Osteocyte (in vitro differentiated cells): Measurements from ENCODE around the gene GADD45B. TPM values are rescaled to one million over a fixed set of nuclear protein-coding genes. Genes with fewer than 3 reads are reported as not detected.
A peak's percentile ranks its signal among the peaks of the same experiment; 100 is the strongest.

ENCODE experiments used
- DNase-seq: peaks from one replicate; pipeline ENCODE4 v3.0.0; 2021; ENCODE audit warnings: mixed read lengths; ENCODE audit not compliant: unreplicated experiment; ENCODE audit errors: extremely low spot score
- H3K27ac Mint-ChIP-seq: one replicate; pipeline ENCODE4 v1.8.0; 2021; ENCODE audit warnings: mild to moderate bottlenecking, mixed read lengths; ENCODE audit not compliant: unreplicated experiment
- H3K27me3 Mint-ChIP-seq: one replicate; pipeline ENCODE4 v1.8.0; 2021; ENCODE audit warnings: mixed read lengths; ENCODE audit not compliant: unreplicated experiment
- H3K36me3 Mint-ChIP-seq: one replicate; pipeline ENCODE4 v1.8.0; 2021; ENCODE audit warnings: mixed read lengths; ENCODE audit not compliant: unreplicated experiment
- H3K4me1 Mint-ChIP-seq: one replicate; pipeline ENCODE4 v1.8.0; 2021; ENCODE audit warnings: mixed read lengths; ENCODE audit not compliant: unreplicated experiment
- H3K4me3 Mint-ChIP-seq: one replicate; pipeline ENCODE4 v1.8.0; 2021; ENCODE audit warnings: mild to moderate bottlenecking, moderate library complexity, mixed read lengths; ENCODE audit not compliant: unreplicated experiment
- H3K9me3 Mint-ChIP-seq: one replicate; pipeline ENCODE4 v1.8.0; 2021; ENCODE audit warnings: mixed read lengths; ENCODE audit not compliant: unreplicated experiment
- CTCF ChIP-seq: fragments of 200-600 bp; sonication (generic); IDR thresholded peaks from 2 replicates; pipeline ENCODE4 v1.5.0; 2021; ENCODE audit warnings: antibody characterized with exemption, mild to moderate bottlenecking, moderate library complexity
- total RNA-seq: library from RNA; stranded (reverse); gene quantifications from 2 replicates; pipeline ENCODE4 v1.2.1, GENCODE V29; 2021

Gene GADD45B
- total RNA-seq, 1 donor from 2014 or later, result 165 TPM

GRCh38 chr19:2487090-2487489 is 11.2 kb downstream of the GADD45B start:
- Mint-ChIP-seq H3K4me3 (no peak overlapping the region), H3K36me3 (no peaks in the 10 kb centered on the region), H3K4me1 (peaks cover 34% of the 10 kb centered on the region), H3K27me3 (no peaks in the 10 kb centered on the region), H3K9me3 (no peaks in the 10 kb centered on the region), H3K27ac (no peak overlapping the region)
- no peak for TF ChIP-seq CTCF
- DNase-seq, result no peak

- H3K4me1 Mint-ChIP-seq, result peaks cover 41% of the 10 kb centered on the region
- no peak overlapping the region for H3K4me3 Mint-ChIP-seq
- peak overlapping the region; percentile 34 for H3K27ac Mint-ChIP-seq
- DNase-seq, result no peak
- H3K9me3 Mint-ChIP-seq, result no peaks in the 10 kb centered on the region
- H3K36me3 Mint-ChIP-seq, result no peaks in the 10 kb centered on the region
- H3K27me3 Mint-ChIP-seq, result no peaks in the 10 kb centered on the region
- TF ChIP-seq CTCF, result no peak
These were observed 11.9 kb downstream of the GADD45B start for GRCh38 chr19:2487842-2488241.

- no peak overlapping the region for H3K27ac Mint-ChIP-seq
- TF ChIP-seq CTCF, result no peak
- peaks cover 45% of the 10 kb centered on the region for H3K4me1 Mint-ChIP-seq
- H3K36me3 Mint-ChIP-seq, result no peaks in the 10 kb centered on the region
- H3K4me3 Mint-ChIP-seq, result no peak overlapping the region
- H3K27me3 Mint-ChIP-seq, result no peaks in the 10 kb centered on the region
- no peaks in the 10 kb centered on the region for H3K9me3 Mint-ChIP-seq
- no peak for DNase-seq
These were observed 12.5 kb downstream of the GADD45B start for GRCh38 chr19:2488405-2488941.

GRCh38 chr19:2488942-2489731 is 13.2 kb downstream of the GADD45B start:
- peaks cover 52% of the 10 kb centered on the region for H3K4me1 Mint-ChIP-seq
- DNase-seq, result no peak
- no peaks in the 10 kb centered on the region for H3K9me3 Mint-ChIP-seq
- H3K4me3 Mint-ChIP-seq, result no peak overlapping the region
- no peaks in the 10 kb centered on the region for H3K27me3 Mint-ChIP-seq
- TF ChIP-seq CTCF, result no peak
- no peak overlapping the region for H3K27ac Mint-ChIP-seq
- H3K36me3 Mint-ChIP-seq, result no peaks in the 10 kb centered on the region

DNA sequence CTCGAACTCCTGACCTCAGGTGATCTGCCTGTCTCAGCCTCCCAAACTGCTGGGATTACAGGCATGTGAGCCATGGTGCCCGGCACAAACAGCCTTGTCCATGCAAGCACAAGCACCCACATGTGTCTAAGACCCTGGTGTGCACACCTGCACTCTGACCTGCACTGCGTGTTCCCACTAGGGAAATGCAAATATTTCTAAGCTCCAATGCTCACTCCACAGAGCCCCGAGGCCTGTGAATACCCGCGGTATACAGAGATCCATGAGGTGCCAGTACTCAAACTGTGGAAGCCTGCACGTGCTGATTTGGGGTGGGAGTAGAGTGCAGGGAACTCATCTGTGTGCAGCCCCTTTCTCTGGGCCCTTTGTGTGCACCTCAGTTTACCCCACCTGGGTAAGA is 14.7 kb downstream of the GADD45B start:
- TF ChIP-seq CTCF, result no peak
- Mint-ChIP-seq H3K27ac (peak overlapping the region; percentile 96), H3K27me3 (no peaks in the 10 kb centered on the region), H3K4me3 (no peak overlapping the region), H3K36me3 (no peaks in the 10 kb centered on the region), H3K4me1 (peaks cover 60% of the 10 kb centered on the region), H3K9me3 (no peaks in the 10 kb centered on the region)
- no peak for DNase-seq
